ENCODE results near the gene ADGRF3.
A peak's percentile ranks its signal among the peaks of the same experiment; 100 is the strongest.

The ADGRF3 gene, protein sequence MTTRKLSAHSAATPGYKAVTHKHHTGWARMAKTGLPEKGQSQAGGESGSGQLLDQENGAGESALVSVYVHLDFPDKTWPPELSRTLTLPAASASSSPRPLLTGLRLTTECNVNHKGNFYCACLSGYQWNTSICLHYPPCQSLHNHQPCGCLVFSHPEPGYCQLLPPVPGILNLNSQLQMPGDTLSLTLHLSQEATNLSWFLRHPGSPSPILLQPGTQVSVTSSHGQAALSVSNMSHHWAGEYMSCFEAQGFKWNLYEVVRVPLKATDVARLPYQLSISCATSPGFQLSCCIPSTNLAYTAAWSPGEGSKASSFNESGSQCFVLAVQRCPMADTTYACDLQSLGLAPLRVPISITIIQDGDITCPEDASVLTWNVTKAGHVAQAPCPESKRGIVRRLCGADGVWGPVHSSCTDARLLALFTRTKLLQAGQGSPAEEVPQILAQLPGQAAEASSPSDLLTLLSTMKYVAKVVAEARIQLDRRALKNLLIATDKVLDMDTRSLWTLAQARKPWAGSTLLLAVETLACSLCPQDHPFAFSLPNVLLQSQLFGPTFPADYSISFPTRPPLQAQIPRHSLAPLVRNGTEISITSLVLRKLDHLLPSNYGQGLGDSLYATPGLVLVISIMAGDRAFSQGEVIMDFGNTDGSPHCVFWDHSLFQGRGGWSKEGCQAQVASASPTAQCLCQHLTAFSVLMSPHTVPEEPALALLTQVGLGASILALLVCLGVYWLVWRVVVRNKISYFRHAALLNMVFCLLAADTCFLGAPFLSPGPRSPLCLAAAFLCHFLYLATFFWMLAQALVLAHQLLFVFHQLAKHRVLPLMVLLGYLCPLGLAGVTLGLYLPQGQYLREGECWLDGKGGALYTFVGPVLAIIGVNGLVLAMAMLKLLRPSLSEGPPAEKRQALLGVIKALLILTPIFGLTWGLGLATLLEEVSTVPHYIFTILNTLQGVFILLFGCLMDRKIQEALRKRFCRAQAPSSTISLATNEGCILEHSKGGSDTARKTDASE

DNA sequence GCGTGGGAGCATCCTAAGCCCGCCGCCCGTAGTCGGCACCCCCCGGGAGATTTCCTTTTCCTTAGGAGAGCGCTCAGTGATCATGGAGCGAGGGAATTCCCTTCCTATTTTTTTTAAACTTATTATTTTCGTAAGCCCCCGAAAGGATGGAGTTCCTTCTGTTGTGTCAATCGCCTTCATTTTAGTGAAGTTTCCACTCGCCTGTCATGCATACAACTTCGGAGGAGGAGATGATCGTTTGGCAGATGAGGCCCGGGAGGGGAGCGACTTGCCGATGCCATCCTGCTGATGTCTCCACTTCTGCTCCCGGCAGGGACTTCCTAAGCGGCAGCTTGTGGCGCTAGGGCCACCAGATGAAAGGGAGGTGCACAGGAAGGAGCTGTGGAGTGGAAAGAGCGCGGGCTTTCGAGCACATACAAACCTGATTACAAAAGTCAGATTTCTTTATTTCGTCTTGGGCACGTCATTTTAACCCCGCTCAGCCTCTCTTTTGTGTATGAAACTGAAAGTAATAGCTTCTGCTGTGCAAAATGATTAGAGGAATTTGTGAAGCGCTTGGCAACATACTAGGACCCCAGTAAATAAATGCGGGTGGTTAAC lies at the start of gene ADGRF3:
ADGRF3 (minus strand) TSS at position 336 of the 600 bp plus-strand sequence. CDS start 555 bp downstream, outside the sequence.
- TF ChIP-seq, protein P1, sequence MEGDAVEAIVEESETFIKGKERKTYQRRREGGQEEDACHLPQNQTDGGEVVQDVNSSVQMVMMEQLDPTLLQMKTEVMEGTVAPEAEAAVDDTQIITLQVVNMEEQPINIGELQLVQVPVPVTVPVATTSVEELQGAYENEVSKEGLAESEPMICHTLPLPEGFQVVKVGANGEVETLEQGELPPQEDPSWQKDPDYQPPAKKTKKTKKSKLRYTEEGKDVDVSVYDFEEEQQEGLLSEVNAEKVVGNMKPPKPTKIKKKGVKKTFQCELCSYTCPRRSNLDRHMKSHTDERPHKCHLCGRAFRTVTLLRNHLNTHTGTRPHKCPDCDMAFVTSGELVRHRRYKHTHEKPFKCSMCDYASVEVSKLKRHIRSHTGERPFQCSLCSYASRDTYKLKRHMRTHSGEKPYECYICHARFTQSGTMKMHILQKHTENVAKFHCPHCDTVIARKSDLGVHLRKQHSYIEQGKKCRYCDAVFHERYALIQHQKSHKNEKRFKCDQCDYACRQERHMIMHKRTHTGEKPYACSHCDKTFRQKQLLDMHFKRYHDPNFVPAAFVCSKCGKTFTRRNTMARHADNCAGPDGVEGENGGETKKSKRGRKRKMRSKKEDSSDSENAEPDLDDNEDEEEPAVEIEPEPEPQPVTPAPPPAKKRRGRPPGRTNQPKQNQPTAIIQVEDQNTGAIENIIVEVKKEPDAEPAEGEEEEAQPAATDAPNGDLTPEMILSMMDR (conservative IDR thresholded peaks at IDR 0.05): no peak
- H3K27ac ChIP-seq: peak within 1 kb of the TSS; percentile 92

DNA sequence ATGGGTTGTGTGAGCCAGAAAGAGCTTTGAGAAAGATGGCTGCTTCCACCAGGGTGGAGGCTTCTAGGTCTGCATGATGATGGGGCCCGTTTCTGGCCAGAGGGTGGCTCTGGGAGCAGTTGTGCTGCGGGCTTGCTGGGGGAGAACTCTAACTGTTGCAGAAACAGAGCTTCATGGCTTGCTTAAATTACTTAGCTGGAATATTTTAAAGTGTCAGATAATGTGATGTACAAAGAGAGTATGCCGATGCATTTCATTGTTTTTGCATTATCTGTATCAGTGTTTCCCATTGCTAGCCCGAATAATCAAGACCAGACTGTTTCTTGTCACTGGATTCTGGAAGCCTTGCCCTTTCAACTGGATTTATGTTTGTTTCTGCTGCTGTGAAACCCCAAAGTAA lies 48.8 kb upstream of the ADGRF3 start:
- TF ChIP-seq, protein P1 (conservative IDR thresholded peaks at IDR 0.05): no peak
- no peak overlapping the region for H3K27ac ChIP-seq

DNA sequence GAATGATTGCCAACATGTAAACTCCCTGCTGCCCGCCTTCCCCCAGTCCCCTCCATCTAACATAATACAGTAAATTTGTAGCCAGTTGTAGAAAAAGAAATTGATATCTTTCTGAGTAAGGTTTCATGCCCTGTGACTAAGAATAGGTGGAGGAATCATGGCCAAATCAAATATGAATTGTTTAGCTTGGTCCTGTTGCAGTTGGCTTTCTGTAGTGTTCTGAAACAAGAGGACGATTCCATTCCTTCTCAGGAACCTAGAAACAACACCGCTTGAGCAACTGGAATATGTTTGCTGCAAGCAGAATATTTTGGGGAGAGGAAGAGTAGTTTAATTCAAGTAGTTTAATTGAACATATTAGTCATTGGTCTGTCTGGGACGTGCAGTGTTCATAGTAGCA lies 48.1 kb upstream of the ADGRF3 start:
- H3K27ac ChIP-seq: no peak overlapping the region
- TF ChIP-seq, protein P1 (conservative IDR thresholded peaks at IDR 0.05): no peak

DNA sequence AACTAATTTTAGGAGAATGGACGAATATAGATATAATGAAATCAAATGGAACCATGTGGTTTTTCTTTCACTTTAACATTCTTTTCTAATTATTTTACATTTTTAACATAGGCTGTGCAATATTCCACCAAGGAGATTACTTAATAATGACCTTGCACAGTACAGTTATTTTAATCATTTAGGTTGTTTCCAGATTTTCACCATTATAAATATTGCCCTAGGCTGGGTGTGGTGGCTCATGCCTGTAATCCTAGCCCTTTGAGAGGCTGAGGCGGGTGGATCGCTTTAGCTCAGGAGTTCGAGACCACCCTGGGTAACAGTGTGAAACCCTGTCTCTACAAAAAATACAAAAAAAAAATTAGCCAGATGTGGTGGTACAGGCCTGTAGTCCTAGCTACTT lies 40.6 kb upstream of the ADGRF3 start:
- H3K27ac ChIP-seq: no peak overlapping the region
- TF ChIP-seq, protein P1 (conservative IDR thresholded peaks at IDR 0.05): no peak

DNA sequence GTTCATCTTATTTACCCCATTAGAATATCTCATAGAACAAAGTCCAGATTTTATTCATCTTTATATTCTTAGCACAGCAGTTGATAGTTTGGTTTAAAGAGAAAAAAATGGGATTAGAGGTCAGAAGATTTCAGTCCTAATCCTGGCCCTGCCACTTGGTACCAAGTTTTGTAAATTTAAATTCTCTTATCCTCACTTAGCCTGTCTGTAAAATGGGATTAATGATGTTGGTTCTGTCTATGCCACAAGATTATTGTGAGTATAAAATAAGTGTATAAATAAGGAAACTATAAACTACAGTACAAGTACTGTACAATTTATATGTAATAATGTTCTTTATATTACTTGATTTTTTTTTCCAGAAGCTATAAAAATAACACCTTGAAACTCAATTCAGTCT lies 38.0 kb upstream of the ADGRF3 start:
- TF ChIP-seq, protein P1 (conservative IDR thresholded peaks at IDR 0.05): no peak
- H3K27ac ChIP-seq: no peak overlapping the region

DNA sequence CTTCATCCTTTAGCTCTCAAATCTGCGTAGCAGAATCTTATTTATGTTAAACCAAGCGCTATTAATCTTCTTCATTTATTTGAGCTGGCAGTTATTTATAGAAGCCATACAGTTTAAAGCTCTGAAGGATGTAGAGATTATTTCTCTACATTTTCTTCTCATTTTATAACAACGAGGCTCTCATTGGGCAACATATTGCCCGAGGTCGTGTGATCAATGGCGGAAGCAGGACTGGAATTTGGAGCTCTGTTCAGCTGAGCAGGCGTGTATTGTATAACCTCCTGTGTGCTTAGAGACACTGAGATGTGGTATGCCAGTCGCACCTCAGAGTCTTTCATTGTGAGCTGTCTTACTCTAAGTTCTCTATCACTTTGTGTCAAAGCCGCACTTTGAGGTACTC lies 37.6 kb upstream of the ADGRF3 start:
- H3K27ac ChIP-seq: no peak overlapping the region
- TF ChIP-seq, protein P1 (conservative IDR thresholded peaks at IDR 0.05): no peak

DNA sequence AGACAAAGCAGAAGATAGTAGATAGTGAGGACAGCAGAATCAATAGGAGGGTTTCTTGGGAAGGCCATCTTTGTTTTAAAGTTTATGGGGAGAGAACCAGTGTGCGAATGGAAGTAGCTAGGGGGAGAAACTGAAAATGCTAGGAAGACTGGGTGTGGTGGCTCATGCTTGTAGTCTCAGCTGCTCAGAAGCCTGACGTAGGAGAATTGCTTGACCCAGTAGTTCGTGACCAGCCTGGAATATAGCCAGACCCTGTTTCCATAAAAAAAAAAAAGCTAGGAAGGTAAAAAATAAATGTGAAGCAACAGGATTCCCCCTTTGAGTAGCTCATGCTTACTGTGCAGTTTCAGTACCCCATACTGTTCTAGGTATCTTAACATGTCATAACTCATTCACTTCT lies 36.0 kb upstream of the ADGRF3 start:
- TF ChIP-seq, protein P1 (conservative IDR thresholded peaks at IDR 0.05): no peak
- no peak overlapping the region for H3K27ac ChIP-seq

Measured in VCaP (cell line).